ENCODE measurements around the gene ABCG5. TPM values are rescaled to one million over a fixed set of nuclear protein-coding genes. Genes with fewer than 3 reads are reported as not detected.

ABCG5 gene
- total RNA-seq, 1 experiment from 2014 or later = not detected

Other genes with a start within 250 kb of the ABCG5 start
- gene THADA, start 242.8 kb downstream of the ABCG5 start, total RNA-seq (2014; rRNA removed; shearing (Covaris generic)) = 8.7 and 12.7 TPM in 2 replicates
- gene PLEKHH2, start 201.6 kb downstream of the ABCG5 start, total RNA-seq (2014; rRNA removed; shearing (Covaris generic)) = 2.4 and 2.5 TPM in 2 replicates
- gene C1GALT1C1L, start 162.4 kb downstream of the ABCG5 start, total RNA-seq (2014; rRNA removed; shearing (Covaris generic)) = 0.89 and 2.4 TPM in 2 replicates
- gene DYNC2LI1, start 64.8 kb downstream of the ABCG5 start, total RNA-seq (2014; rRNA removed; shearing (Covaris generic)) = 16.0 and 17.0 TPM in 2 replicates
- not detected in 2 replicates for gene ABCG8, start 132 bp upstream of the ABCG5 start, total RNA-seq (2014; rRNA removed; shearing (Covaris generic))
- gene LRPPRC, start 157.2 kb upstream of the ABCG5 start, total RNA-seq (2014; rRNA removed; shearing (Covaris generic)) = 36.8 and 46.7 TPM in 2 replicates